ENCODE measurements around the gene PBX3.

The PBX3 gene

DNA sequence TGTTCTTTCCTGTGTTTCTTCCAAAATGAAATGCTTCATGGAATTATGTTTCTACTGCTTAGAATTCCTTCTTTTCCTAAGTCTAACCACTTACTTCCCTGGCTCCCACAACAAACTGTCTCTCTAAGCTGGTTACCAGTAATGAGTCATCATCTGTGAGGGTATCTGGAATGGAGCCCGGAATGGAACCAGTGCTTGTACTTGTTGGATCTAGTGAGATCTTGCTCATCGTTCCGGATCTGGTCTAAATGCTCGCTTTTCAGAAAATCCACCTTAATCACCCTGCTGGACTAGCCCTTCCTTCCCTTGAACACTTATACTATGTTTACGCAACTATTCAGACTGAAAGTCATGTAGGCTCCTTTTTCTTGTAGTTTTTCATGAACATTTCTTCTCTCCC lies 184.8 kb downstream of the PBX3 start:
- no peak overlapping the region for H2AFZ ChIP-seq (ENCODE audit: low read length)
- H3K4me3 ChIP-seq (ENCODE audit: low read length, poor library complexity, severe bottlenecking): no peak overlapping the region
- no peaks in the 10 kb centered on the region for H3K9me2 ChIP-seq (replicated peaks; ENCODE audit: low read depth, low read length)
- no peak overlapping the region for H3K9ac ChIP-seq (ENCODE audit: low read depth, low read length, poor library complexity, severe bottlenecking)
- H3K4me1 ChIP-seq (ENCODE audit: insufficient read depth, low read length, poor library complexity, severe bottlenecking): no peaks in the 10 kb centered on the region
- no peak overlapping the region for H3K4me2 ChIP-seq (ENCODE audit: low read depth, low read length, poor library complexity, severe bottlenecking)
- no peaks in the 10 kb centered on the region for H3K79me2 ChIP-seq (ENCODE audit: insufficient read depth, low read length)
- H3K9me3 ChIP-seq (ENCODE audit: insufficient read depth, low read depth, low read length): no peaks in the 10 kb centered on the region
- H3K36me3 ChIP-seq (ENCODE audit: insufficient read depth, low read length): peaks cover 52% of the 10 kb centered on the region
- TF ChIP-seq EZH2phosphoT487 (IDR thresholded peaks at IDR 0.05; ENCODE audit: borderline replicate concordance): no peak
- TF ChIP-seq CTCF (conservative IDR thresholded peaks at IDR 0.05; ENCODE audit: low read length): no peak
- H4K20me1 ChIP-seq (ENCODE audit: insufficient read depth, low read length, poor library complexity, severe bottlenecking): no peaks in the 10 kb centered on the region
- no peaks in the 10 kb centered on the region for H3K27me3 ChIP-seq (ENCODE audit: insufficient read depth, low read length, poor library complexity, severe bottlenecking)
- H3F3A ChIP-seq (ENCODE audit: low read depth): no peaks in the 10 kb centered on the region

DNA sequence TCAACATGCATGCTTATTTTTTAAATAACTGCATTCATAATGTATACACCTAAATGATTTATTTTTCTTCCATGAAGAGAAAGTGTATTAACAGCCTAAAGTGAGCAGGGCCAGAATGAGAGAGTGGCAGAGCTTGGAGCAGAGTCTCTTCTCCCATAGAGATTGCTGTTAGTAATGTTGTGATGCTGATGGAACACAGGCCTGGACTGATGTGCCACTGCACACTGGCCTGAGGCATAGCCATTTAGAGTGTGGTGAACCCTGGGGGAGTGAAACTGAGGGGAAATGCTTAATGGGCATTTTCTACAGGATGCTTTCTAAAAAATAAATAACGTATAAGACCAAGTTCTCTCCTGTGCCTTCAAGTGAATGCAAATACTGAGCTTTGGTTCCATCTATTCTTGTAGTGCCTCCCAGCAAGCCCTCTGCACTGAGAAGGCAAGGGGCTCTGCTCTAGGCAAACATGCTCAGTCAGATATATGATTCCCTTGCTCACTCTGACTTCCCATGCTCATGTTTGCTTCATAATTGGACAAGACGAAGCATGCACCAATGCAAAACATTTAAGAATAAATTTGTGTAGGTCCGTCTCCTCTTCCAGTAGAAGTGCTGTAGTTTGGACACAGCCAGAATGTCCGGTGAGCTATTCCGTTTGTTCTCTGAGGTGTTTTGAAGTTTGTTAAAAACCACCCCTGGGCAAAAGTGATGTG lies 185.7 kb downstream of the PBX3 start:
- Histone ChIP-seq H3K9me2 (replicated peaks; ENCODE audit: low read depth, low read length) (no peaks in the 10 kb centered on the region), H3F3A (ENCODE audit: low read depth) (no peaks in the 10 kb centered on the region), H2AFZ (ENCODE audit: low read length) (no peak overlapping the region), H3K4me1 (ENCODE audit: insufficient read depth, low read length, poor library complexity, severe bottlenecking) (no peaks in the 10 kb centered on the region), H3K9me3 (ENCODE audit: insufficient read depth, low read depth, low read length) (no peaks in the 10 kb centered on the region), H3K4me2 (ENCODE audit: low read depth, low read length, poor library complexity, severe bottlenecking) (no peak overlapping the region), H3K36me3 (ENCODE audit: insufficient read depth, low read length) (peaks cover 53% of the 10 kb centered on the region), H3K4me3 (ENCODE audit: low read length, poor library complexity, severe bottlenecking) (no peak overlapping the region), H3K79me2 (ENCODE audit: insufficient read depth, low read length) (no peaks in the 10 kb centered on the region), H3K27me3 (ENCODE audit: insufficient read depth, low read length, poor library complexity, severe bottlenecking) (no peaks in the 10 kb centered on the region), H3K9ac (ENCODE audit: low read depth, low read length, poor library complexity, severe bottlenecking) (no peak overlapping the region), H4K20me1 (ENCODE audit: insufficient read depth, low read length, poor library complexity, severe bottlenecking) (no peaks in the 10 kb centered on the region)
- TF ChIP-seq CTCF (conservative IDR thresholded peaks at IDR 0.05; ENCODE audit: low read length) (no peak), EZH2phosphoT487 (IDR thresholded peaks at IDR 0.05; ENCODE audit: borderline replicate concordance) (no peak)

DNA sequence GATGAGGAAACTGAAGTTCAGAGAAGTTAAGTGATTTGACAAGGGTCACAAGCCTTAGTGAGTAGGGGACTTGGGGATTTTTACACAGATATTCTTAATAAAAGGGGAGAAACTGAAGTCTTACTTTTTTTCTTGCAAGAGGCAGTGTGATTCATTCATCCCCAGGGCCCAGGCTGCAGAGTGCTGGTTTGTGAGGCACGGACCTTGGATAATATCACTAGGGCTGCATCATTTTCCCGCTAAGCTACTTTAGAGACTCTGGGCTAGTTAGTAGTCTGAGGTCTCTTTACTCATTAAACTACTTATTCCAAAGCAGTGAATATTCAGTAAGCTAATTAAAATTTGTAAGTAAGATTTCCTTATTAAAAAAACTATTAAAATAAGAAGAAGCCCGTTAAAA lies 195.0 kb downstream of the PBX3 start:
- Histone ChIP-seq H3K4me1 (ENCODE audit: insufficient read depth, low read length, poor library complexity, severe bottlenecking) (no peaks in the 10 kb centered on the region), H3K4me3 (ENCODE audit: low read length, poor library complexity, severe bottlenecking) (no peak overlapping the region), H3K36me3 (ENCODE audit: insufficient read depth, low read length) (peaks cover 57% of the 10 kb centered on the region), H3F3A (ENCODE audit: low read depth) (no peaks in the 10 kb centered on the region), H4K20me1 (ENCODE audit: insufficient read depth, low read length, poor library complexity, severe bottlenecking) (no peaks in the 10 kb centered on the region), H3K79me2 (ENCODE audit: insufficient read depth, low read length) (no peaks in the 10 kb centered on the region), H3K9ac (ENCODE audit: low read depth, low read length, poor library complexity, severe bottlenecking) (no peak overlapping the region), H2AFZ (ENCODE audit: low read length) (no peak overlapping the region), H3K4me2 (ENCODE audit: low read depth, low read length, poor library complexity, severe bottlenecking) (no peak overlapping the region), H3K9me3 (ENCODE audit: insufficient read depth, low read depth, low read length) (peaks cover 13% of the 10 kb centered on the region), H3K27me3 (ENCODE audit: insufficient read depth, low read length, poor library complexity, severe bottlenecking) (no peaks in the 10 kb centered on the region), H3K9me2 (replicated peaks; ENCODE audit: low read depth, low read length) (no peaks in the 10 kb centered on the region)
- TF ChIP-seq CTCF (conservative IDR thresholded peaks at IDR 0.05; ENCODE audit: low read length) (no peak), EZH2phosphoT487 (IDR thresholded peaks at IDR 0.05; ENCODE audit: borderline replicate concordance) (no peak)
